ENCODE data around the gene ACYP1.

Gene ACYP1

DNA sequence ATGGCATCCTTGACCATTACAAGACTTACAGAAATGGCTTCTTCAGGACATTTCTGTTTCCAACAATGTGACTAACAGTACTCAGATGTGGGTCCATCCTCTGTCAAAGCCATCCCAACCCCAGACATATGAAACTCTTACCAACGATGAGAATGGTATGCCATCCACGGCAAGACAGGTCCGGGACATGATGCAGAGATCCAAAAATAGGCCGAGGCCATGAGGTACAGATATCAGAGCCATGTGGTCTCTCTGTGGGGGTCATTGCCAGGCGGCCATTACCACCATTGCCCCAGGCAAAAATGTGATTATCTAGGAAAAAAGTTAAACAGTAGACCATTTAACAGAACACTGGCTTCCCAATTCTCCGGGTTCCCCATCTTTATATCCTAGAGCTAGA lies 33.1 kb upstream of the ACYP1 start:
- H3K27ac ChIP-seq, result no peak overlapping the region
- ChIA-PET POLR2A (ENCODE audit: low non-redundant PET) (no interaction called here), CTCF (interaction anchor here (0.6 kb wide), 1 partner anchor 9 kb away, joined by 4 read pairs; no protein-coding TSS in a partner anchor)
- TF ChIP-seq, protein P1, sequence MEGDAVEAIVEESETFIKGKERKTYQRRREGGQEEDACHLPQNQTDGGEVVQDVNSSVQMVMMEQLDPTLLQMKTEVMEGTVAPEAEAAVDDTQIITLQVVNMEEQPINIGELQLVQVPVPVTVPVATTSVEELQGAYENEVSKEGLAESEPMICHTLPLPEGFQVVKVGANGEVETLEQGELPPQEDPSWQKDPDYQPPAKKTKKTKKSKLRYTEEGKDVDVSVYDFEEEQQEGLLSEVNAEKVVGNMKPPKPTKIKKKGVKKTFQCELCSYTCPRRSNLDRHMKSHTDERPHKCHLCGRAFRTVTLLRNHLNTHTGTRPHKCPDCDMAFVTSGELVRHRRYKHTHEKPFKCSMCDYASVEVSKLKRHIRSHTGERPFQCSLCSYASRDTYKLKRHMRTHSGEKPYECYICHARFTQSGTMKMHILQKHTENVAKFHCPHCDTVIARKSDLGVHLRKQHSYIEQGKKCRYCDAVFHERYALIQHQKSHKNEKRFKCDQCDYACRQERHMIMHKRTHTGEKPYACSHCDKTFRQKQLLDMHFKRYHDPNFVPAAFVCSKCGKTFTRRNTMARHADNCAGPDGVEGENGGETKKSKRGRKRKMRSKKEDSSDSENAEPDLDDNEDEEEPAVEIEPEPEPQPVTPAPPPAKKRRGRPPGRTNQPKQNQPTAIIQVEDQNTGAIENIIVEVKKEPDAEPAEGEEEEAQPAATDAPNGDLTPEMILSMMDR (conservative IDR thresholded peaks at IDR 0.05; ENCODE audit: low read depth), result no peak
- DNase-seq (ENCODE audit: low spot score), result no peak

DNA sequence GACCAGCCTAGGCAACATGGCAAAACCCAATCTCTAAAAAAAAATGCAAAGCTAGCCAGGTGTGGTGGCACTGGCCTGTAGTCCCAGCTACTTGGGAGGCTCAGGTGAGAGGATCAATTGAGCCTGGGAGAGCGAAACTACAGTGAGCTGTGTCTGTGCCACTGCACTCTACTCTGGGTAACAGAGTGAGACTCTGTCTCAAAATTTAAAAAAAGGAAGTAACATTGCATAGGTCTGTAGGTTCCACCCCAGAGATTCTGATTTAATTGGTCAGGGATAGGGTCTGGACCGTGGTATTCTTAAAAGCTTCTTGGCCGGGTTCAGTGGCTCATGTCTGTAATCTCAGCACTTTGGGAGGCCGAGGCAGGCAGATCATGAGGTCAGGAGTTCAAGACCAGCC lies 31.9 kb upstream of the ACYP1 start:
- CTCF ChIA-PET, result interaction anchor here (0.5 to 0.6 kb wide), 2 partner anchors 147 to 261 kb away, joined by 3 read pairs; no protein-coding TSS in a partner anchor
- POLR2A ChIA-PET (ENCODE audit: low non-redundant PET), result no interaction called here
- no peak for DNase-seq (ENCODE audit: low spot score)
- no peak overlapping the region for H3K27ac ChIP-seq
- TF ChIP-seq, protein P1 (conservative IDR thresholded peaks at IDR 0.05; ENCODE audit: low read depth), result no peak

GRCh38 chr14:75094896-75095295 lies 31.1 kb upstream of the ACYP1 start:
- no peak overlapping the region for H3K27ac ChIP-seq
- CTCF ChIA-PET, result interaction anchor here (0.5 kb wide), 1 partner anchor 143 kb away, joined by 4 read pairs; no protein-coding TSS in a partner anchor
- DNase-seq (ENCODE audit: low spot score), result no peak
- TF ChIP-seq, protein P1 (conservative IDR thresholded peaks at IDR 0.05; ENCODE audit: low read depth), result no peak
- POLR2A ChIA-PET (ENCODE audit: low non-redundant PET), result no interaction called here

DNA sequence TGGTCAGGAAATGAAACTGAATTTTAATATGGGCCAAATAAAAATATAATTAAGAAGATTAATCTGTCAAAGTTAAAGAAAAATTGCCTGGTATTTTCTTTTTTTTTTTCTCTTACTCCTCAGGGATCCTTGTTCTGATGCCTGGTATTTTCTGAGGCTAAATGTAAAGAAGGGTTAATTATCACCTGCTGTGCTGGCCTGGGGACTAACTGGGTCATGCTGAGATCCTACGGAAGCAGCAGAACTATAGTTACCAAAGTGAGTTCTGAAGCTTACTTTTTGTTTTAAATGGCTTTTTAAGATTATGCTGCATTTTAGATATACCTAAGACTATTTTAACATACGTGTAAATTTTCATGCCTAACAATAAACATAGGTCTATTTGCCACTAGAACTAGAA lies 28.9 kb upstream of the ACYP1 start:
- TF ChIP-seq, protein P1 (conservative IDR thresholded peaks at IDR 0.05; ENCODE audit: low read depth), result no peak
- no peak for DNase-seq (ENCODE audit: low spot score)
- ChIA-PET CTCF (interaction anchor here (0.5 kb wide), 1 partner anchor 137 kb away, joined by 4 read pairs; the partner anchor contains the start of gene PGF), POLR2A (ENCODE audit: low non-redundant PET) (no interaction called here)
- no peak overlapping the region for H3K27ac ChIP-seq

- no peak for DNase-seq (ENCODE audit: low spot score)
- CTCF ChIA-PET, result interaction anchor here (0.6 to 1.0 kb wide), 2 partner anchors 27 to 213 kb away, joined by 3 read pairs; partner anchors contain the start of gene ACYP1
- H3K27ac ChIP-seq, result no peak overlapping the region
- TF ChIP-seq, protein P1 (conservative IDR thresholded peaks at IDR 0.05; ENCODE audit: low read depth), result no peak
- POLR2A ChIA-PET (ENCODE audit: low non-redundant PET), result no interaction called here
Observed at GRCh38 chr14:75091251-75091650, 27.4 kb upstream of the ACYP1 start.

- TF ChIP-seq, protein P1 (conservative IDR thresholded peaks at IDR 0.05; ENCODE audit: low read depth), result no peak
- ChIA-PET POLR2A (ENCODE audit: low non-redundant PET) (no interaction called here), CTCF (interaction anchor here (0.7 to 2.6 kb wide), 2 partner anchors 117 to 143 kb away, joined by 3 to 25 read pairs; no protein-coding TSS in a partner anchor)
- no peak for DNase-seq (ENCODE audit: low spot score)
- H3K27ac ChIP-seq, result no peak overlapping the region
Observed at GRCh38 chr14:75090353-75090752, 26.5 kb upstream of the ACYP1 start.
